Activated B cell treated with CpG ODN at 0.5 μM for 24 hours (primary cell): ENCODE measurements around the gene CADPS. TPM values are rescaled to one million over a fixed set of nuclear protein-coding genes. Genes with fewer than 3 reads are reported as not detected.

Experiments used
- ATAC-seq: fragments of 200-7000 bp; cut with Tn5 transposase; one replicate; pipeline ENCODE4 v1.10.0; 2021; ENCODE audit warnings: low read depth, mild to moderate bottlenecking, moderate library complexity
- CTCF ChIA-PET: fragments of 350-600 bp; sonication (Branson Sonifier 250); formaldehyde crosslinking; loops from one replicate; lab custom pipeline; 2021; ENCODE audit warnings: antibody characterized with exemption; lab: Charles Lee
- POLR2A ChIA-PET: fragments of 350-600 bp; sonication (Branson Sonifier 250); formaldehyde crosslinking; loops from one replicate; lab custom pipeline; 2021; ENCODE audit warnings: antibody characterized with exemption; lab: Charles Lee
- DNase-seq: peaks from one replicate; pipeline ENCODE4 v3.0.0; 2022
- H3K27ac Mint-ChIP-seq: one replicate; pipeline ENCODE4 v1.8.0; 2020; ENCODE audit warnings: mixed read lengths
- H3K27me3 Mint-ChIP-seq: one replicate; pipeline ENCODE4 v1.8.0; 2021; ENCODE audit warnings: mixed read lengths
- H3K36me3 Mint-ChIP-seq: one replicate; pipeline ENCODE4 v1.8.0; 2021; ENCODE audit warnings: low read depth, mixed read lengths
- H3K4me1 Mint-ChIP-seq: one replicate; pipeline ENCODE4 v1.8.0; 2021; ENCODE audit warnings: mixed read lengths
- H3K4me3 Mint-ChIP-seq: one replicate; pipeline ENCODE4 v1.8.0; 2020; ENCODE audit warnings: mild to moderate bottlenecking, mixed read lengths
- H3K9me3 Mint-ChIP-seq: one replicate; pipeline ENCODE4 v1.8.0; 2020; ENCODE audit warnings: mixed read lengths
- intact Hi-C: fragments of 100-400 bp; cut with micrococcal nuclease; formaldehyde crosslinking; loops from one replicate; pipeline ENCODE4 v1.15.1; 2024
- total RNA-seq: library from RNA; stranded (reverse); gene quantifications from 2 replicates; pipeline ENCODE4 v1.2.3, GENCODE V29; 2022
- TF ChIP-seq, protein P1 (sequence below): fragments of 200-600 bp; IDR thresholded peaks from one replicate; pipeline ENCODE4 v1.8.0; 2022; ENCODE audit warnings: antibody characterized with exemption, mild to moderate bottlenecking

The CADPS gene
- total RNA-seq, 1 donor from 2014 or later: not detected

DNA sequence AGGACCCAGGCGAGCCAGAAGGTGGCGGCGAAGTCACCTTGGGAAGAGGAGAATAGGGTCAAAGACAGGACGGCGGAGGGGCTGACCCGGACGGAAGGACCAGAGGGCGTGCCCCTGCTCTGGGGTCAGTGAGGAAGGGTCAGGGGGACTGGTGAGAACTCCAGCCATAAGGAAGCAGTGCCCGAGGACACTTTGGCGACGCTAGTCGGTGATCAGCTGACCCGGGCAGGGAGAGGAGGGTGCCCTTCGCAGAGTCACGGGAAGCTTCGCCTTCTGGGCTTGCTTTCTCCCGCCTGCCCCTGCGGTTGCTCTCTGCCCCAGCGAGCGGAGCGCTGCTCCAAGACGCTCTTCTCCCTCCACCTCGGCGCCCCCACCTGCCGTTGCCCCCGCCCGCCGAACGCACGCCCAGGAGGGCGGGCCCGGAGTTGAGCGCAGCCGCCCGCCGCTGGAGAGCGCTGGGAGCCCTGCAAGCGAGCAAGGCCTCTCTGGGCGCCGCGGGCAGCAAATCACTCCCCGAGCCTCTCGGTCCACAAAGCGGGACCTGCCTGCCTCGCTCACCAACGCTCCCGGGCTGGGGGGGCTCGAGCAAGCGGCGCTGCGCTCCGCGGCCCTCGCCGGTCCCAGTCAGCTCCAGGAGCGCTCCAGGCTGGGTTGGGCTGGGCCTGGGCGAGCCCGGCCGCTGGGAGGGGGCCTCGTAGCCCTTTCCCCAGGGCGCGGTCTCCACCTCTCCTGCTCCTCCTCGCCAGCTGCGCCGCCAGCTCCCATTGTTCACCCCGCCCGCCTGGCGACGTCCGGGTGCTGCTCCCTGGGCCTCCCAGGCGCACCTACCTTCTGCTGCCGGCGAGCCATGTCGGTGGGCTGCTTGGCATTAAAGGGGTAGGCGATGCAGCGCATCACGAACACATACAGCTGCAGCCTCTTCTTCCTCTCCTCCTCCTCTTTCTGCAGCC lies 1.2 kb downstream of the CADPS start:
- CTCF ChIA-PET: no interaction called here
- TF ChIP-seq, protein P1, sequence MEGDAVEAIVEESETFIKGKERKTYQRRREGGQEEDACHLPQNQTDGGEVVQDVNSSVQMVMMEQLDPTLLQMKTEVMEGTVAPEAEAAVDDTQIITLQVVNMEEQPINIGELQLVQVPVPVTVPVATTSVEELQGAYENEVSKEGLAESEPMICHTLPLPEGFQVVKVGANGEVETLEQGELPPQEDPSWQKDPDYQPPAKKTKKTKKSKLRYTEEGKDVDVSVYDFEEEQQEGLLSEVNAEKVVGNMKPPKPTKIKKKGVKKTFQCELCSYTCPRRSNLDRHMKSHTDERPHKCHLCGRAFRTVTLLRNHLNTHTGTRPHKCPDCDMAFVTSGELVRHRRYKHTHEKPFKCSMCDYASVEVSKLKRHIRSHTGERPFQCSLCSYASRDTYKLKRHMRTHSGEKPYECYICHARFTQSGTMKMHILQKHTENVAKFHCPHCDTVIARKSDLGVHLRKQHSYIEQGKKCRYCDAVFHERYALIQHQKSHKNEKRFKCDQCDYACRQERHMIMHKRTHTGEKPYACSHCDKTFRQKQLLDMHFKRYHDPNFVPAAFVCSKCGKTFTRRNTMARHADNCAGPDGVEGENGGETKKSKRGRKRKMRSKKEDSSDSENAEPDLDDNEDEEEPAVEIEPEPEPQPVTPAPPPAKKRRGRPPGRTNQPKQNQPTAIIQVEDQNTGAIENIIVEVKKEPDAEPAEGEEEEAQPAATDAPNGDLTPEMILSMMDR: no peak

DNA sequence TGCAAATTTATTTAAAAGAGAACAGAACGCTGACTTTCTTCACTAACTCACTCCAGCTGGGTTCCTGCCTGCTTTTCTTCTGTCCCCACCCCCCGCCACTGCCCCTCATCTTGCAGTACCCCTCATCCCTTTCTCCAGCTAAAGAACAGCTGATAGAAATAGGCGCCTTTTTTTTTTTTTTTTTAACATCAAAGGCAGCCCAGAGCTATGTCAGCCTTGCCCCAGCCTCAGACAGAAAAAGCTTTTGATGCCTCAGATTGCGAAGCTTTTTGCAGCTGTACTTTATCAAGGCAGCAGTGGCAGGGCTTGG lies 1.8 kb downstream of the CADPS start:
- H3K36me3 Mint-ChIP-seq: no peaks in the 10 kb centered on the region
- H3K27me3 Mint-ChIP-seq: peaks cover 40% of the 10 kb centered on the region
- intact Hi-C loops: loop anchor here (5.0 kb wide), 1 partner anchor 319 kb away; no protein-coding TSS in a partner anchor
- TF ChIP-seq, protein P1: no peak
- POLR2A ChIA-PET: no interaction called here
- ATAC-seq: no peak
- peak overlapping the region; percentile 74 for H3K4me3 Mint-ChIP-seq
- H3K27ac Mint-ChIP-seq: no peak overlapping the region
- CTCF ChIA-PET: no interaction called here
- no peaks in the 10 kb centered on the region for H3K9me3 Mint-ChIP-seq
- no peak for DNase-seq
- peaks cover 2% of the 10 kb centered on the region for H3K4me1 Mint-ChIP-seq

More for the DNA sequence above, 1.2 kb downstream of the CADPS start:
- Mint-ChIP-seq H3K27ac (no peak overlapping the region), H3K9me3 (no peaks in the 10 kb centered on the region), H3K27me3 (peaks cover 43% of the 10 kb centered on the region), H3K4me1 (peaks cover 2% of the 10 kb centered on the region), H3K36me3 (no peaks in the 10 kb centered on the region), H3K4me3 (peak overlapping the region; percentile 74)
- POLR2A ChIA-PET: no interaction called here
- no peak for ATAC-seq
- DNase-seq: no peak
- intact Hi-C loops: loop anchor here (5.0 kb wide), 1 partner anchor 318 kb away; no protein-coding TSS in a partner anchor

DNA sequence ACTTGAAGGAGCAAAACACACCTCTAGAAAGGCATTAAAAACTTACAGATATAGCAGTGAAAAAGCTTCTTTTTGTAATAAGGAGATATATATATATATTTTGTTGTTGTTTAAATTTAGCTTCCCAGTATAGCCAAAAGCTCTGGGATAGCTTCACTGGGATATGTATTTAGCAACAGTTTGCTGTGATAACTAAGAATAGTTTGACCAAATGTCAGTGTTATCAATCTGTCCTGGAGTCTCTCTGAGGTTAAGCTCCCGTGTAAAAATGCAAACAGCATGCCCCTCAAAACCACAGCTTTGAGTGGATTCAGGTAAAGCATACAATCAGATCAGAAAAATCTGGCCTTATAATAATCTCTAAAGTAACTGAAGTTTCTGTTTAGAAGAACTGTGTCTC lies 2.9 kb downstream of the CADPS start:
- ChIA-PET POLR2A (no interaction called here), CTCF (no interaction called here)
- Mint-ChIP-seq H3K36me3 (no peaks in the 10 kb centered on the region), H3K27ac (no peak overlapping the region), H3K4me1 (peaks cover 2% of the 10 kb centered on the region), H3K9me3 (no peaks in the 10 kb centered on the region), H3K4me3 (no peak overlapping the region), H3K27me3 (peaks cover 34% of the 10 kb centered on the region)
- TF ChIP-seq, protein P1: no peak
- intact Hi-C loops: loop anchor here (5.0 kb wide), 1 partner anchor 320 kb away; no protein-coding TSS in a partner anchor
- DNase-seq: no peak
- ATAC-seq: no peak

DNA sequence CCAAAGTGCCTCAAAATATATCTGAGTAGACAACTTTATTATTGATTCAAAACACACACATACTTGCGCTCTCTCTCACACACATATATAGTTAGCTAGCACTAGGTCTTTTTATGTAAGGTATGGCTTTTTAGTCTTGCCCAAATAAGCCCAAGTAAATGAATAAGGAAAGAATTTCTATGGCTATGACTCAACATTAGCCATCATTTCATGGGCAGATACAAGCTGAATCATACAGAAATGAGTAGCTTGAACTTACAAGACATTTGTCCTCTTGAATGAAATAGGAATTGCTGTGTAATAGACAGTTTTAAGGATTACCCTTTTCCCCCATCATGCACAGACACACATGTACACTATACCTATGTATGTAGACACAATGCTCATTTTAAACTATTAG lies 4.9 kb downstream of the CADPS start:
- DNase-seq (no peak), ATAC-seq (no peak)
- no peaks in the 10 kb centered on the region for H3K9me3 Mint-ChIP-seq
- CTCF ChIA-PET: no interaction called here
- H3K27ac Mint-ChIP-seq: no peak overlapping the region
- H3K4me3 Mint-ChIP-seq: no peak overlapping the region
- peaks cover 2% of the 10 kb centered on the region for H3K4me1 Mint-ChIP-seq
- intact Hi-C loops: loop anchor here (5.0 kb wide), 1 partner anchor 322 kb away; no protein-coding TSS in a partner anchor
- peaks cover 17% of the 10 kb centered on the region for H3K27me3 Mint-ChIP-seq
- TF ChIP-seq, protein P1: no peak
- H3K36me3 Mint-ChIP-seq: no peaks in the 10 kb centered on the region
- POLR2A ChIA-PET: no interaction called here

DNA sequence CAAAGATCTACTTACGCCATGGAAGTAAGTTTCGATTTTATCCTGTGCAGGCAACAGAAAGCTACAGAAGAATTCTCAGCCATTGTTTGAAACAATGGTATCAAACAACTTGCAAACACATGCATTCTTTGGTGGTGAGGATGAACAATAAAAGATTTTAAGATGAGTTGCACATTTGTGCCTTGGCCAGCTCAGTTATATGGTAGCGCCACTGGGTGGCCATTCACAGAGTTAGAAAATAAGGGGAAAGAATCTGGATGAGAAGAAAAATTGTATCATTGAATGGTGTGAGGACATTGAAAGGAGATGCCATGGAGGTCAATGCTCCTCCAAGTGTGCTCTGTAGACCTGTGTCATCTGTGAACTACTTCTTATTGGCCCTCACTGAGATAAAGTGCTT lies 11.6 kb downstream of the CADPS start:
- Mint-ChIP-seq H3K9me3 (no peaks in the 10 kb centered on the region), H3K36me3 (no peaks in the 10 kb centered on the region), H3K4me1 (no peaks in the 10 kb centered on the region), H3K27me3 (no peaks in the 10 kb centered on the region), H3K4me3 (no peak overlapping the region), H3K27ac (no peak overlapping the region)
- ATAC-seq (no peak), DNase-seq (no peak)
- TF ChIP-seq, protein P1: no peak
- POLR2A ChIA-PET: no interaction called here
- CTCF ChIA-PET: no interaction called here
- intact Hi-C loops: no loop called here
